Measurements from ENCODE around the gene LMO1. TPM values are rescaled to one million over a fixed set of nuclear protein-coding genes. Genes with fewer than 3 reads are reported as not detected.

The LMO1 gene
- total and polyA plus RNA-seq, 9 of the 15 experiments (the other 6 are each of a cell fraction or from before 2014, with no cell fraction given), result not detected

DNA sequence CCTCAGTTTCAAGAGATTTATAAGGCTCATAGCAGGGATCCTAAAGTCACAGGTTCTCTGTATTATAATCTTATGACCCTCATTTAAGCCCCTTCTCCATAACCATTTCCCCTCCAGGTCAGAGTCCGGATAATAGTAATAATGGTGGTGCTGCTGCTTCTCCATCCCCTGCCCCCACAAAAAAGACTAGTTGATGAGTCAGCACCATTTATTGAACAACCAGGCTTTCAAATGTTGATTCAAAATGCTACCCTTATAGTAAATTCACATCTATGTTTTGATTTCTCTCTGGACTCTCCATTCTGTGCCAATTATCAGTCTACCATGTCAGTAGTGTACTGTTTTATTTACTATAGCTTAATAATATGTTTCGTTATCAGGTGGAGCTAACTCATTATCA lies 77.2 kb downstream of the LMO1 start:
- Histone ChIP-seq H3K36me3 (ENCODE audit: control insufficient read depth, insufficient read depth, low read length) (no peaks in the 10 kb centered on the region), H3K27ac (ENCODE audit: extremely low read depth, low read depth, low read length) (no peak overlapping the region), H4K20me1 (replicated peaks; ENCODE audit: control insufficient read depth, insufficient read depth, low read length) (no peaks in the 10 kb centered on the region), H3K79me2 (ENCODE audit: control insufficient read depth, insufficient read depth, low read length) (no peaks in the 10 kb centered on the region), H3K9me1 (ENCODE audit: control insufficient read depth, insufficient read depth, low read length) (no peaks in the 10 kb centered on the region), H3K4me3 (no peak overlapping the region), H3K9me3 (replicated peaks; ENCODE audit: control insufficient read depth, insufficient read depth, low read depth, low read length) (no peaks in the 10 kb centered on the region), H3K4me1 (replicated peaks in 1 of 2; ENCODE audit: control insufficient read depth in 2 of 2, insufficient read depth in 2 of 2, low read length in 2 of 2) (no peaks in the 10 kb centered on the region), H3K4me2 (ENCODE audit: insufficient read depth, low read length) (no peak overlapping the region), H3K27me3 (ENCODE audit: control insufficient read depth in 2 of 2, insufficient read depth in 2 of 2, low read length in 2 of 2) (no peaks in the 10 kb centered on the region; a peak in 1 of 5 replicates), H2AFZ (ENCODE audit: low read depth, low read length) (no peak overlapping the region), H3K9ac (ENCODE audit: insufficient read depth in 1 of 2, low read depth in 2 of 2, low read length in 2 of 2) (no peak overlapping the region)
- TF ChIP-seq MAFF (IDR thresholded peaks at IDR 0.05; ENCODE audit: low read length), result peak; percentile 55
- TF ChIP-seq PURB (CRISPR knock-in tag; IDR thresholded peaks at IDR 0.05; ENCODE audit: low read depth), result no peak
- TF ChIP-seq ARID2 (IDR thresholded peaks at IDR 0.05), result no peak
- TF ChIP-seq C11orf30 (IDR thresholded peaks at IDR 0.05; ENCODE audit: low read depth), result peak; percentile 68
- TF ChIP-seq GABPB2 (CRISPR knock-in tag; conservative IDR thresholded peaks at IDR 0.05), result no peak
- TF ChIP-seq KAT7 (CRISPR knock-in tag; IDR thresholded peaks at IDR 0.05; ENCODE audit: borderline replicate concordance), result no peak
- TF ChIP-seq XRCC4 (IDR thresholded peaks at IDR 0.05; ENCODE audit: extremely low read depth, insufficient read depth, insufficient read length), result no peak
- TF ChIP-seq SREBF1 (IDR thresholded peaks at IDR 0.05; ENCODE audit: borderline replicate concordance, low read depth, low read length), result no peak
- no peak for TF ChIP-seq DMBX1 (CRISPR knock-in tag; IDR thresholded peaks at IDR 0.05; ENCODE audit: borderline replicate concordance)
- TF ChIP-seq, protein P1, sequence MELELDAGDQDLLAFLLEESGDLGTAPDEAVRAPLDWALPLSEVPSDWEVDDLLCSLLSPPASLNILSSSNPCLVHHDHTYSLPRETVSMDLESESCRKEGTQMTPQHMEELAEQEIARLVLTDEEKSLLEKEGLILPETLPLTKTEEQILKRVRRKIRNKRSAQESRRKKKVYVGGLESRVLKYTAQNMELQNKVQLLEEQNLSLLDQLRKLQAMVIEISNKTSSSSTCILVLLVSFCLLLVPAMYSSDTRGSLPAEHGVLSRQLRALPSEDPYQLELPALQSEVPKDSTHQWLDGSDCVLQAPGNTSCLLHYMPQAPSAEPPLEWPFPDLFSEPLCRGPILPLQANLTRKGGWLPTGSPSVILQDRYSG (tag; conservative IDR thresholded peaks at IDR 0.05; ENCODE audit: low read depth), result no peak
- no peak for TF ChIP-seq ZKSCAN3 (CRISPR knock-in tag; IDR thresholded peaks at IDR 0.05)
- no peak for TF ChIP-seq ZNF75A (CRISPR knock-in tag; IDR thresholded peaks at IDR 0.05)
- TF ChIP-seq HDAC8 (tag; IDR thresholded peaks at IDR 0.05), result no peak
- peak; percentile 58 for TF ChIP-seq MAFG (tag; conservative IDR thresholded peaks at IDR 0.05)
- TF ChIP-seq ZNF316 (IDR thresholded peaks at IDR 0.05), result peak; percentile 80
- no peak for TF ChIP-seq NFATC3 (IDR thresholded peaks at IDR 0.05)
- no peak for TF ChIP-seq ZBTB5 (IDR thresholded peaks at IDR 0.05)
- no peak for TF ChIP-seq YBX1 (IDR thresholded peaks at IDR 0.05)
- TF ChIP-seq MAFK (IDR thresholded peaks at IDR 0.05; ENCODE audit: low read length), result peak; percentile 67
- CTCF ChIA-PET (ENCODE audit: low intra/inter-chr PET ratio), result no interaction called here
- FAIRE-seq (no peak), DNase-seq (ENCODE audit: extremely low read depth in 1 of 4, low spot score in 3 of 4) (no peak), ATAC-seq (no peak)
- no TSS peak for BruUV-seq (replicated peaks)
- POLR2A ChIA-PET, result no interaction called here
- intact Hi-C loops (cut with micrococcal nuclease), result no loop called here
- in situ Hi-C loops (cut with MboI), result no loop called here
- 2% methylated on average over 2 of the region's 2 CpGs for WGBS (ENCODE audit: insufficient coverage, low coverage, missing lambda C conversion rate)
